GM19397 (cell line): Measurements from ENCODE around the gene CCDC185.

ENCODE experiments used
- ATAC-seq: cut with Tn5 transposase; IDR thresholded peaks from one replicate; pipeline ENCODE4 v1.9.1; 2021; ENCODE audit warnings: mild to moderate bottlenecking, moderate library complexity; ENCODE audit not compliant: unreplicated experiment

The CCDC185 gene

DNA sequence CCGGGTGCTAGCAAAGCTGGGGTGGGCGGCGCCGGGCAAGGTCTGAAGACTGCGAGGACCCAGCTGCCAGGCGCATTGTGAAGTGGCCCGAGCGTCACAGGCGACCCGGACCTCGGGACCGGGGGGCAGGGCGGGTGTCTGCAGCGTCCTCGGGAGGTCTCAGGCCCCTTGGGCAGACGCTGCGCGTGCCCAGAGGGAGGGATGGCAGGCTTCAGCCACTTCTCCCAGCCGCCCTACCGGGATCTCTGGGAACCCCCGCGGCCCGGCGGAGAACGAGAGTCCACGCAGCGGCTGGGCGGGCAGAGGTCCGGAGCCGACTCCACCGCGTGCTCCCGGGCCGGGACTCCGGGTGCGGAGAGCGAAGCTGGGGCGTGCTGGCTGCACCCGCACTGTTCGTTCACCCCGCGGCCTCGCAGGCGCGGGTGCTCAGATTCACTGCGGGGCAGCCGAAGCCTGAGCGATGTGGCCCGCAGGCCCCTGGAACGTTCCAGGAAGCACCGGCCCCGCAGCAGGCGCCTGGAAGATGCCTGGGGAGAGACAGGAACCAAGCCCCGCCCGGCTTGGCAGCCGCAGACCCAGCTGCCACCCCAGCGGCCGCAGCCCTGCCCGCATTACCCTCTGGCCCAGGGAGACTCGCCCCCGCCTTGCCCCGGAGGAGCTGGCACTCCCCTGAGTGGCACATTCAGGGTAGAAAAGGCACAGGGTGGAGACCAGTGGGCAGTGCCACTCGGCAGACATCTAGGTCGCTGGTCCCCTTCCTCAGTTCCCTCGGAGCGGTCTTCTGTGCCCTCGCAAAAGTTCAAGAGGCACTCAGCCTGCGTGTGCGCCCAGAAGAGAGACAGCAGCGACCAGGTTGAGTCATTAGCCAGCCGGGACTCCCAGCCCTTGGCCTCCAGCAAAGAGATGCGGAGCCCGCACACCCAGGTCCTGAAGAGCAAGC lies at the start of gene CCDC185:
CCDC185 (plus strand) TSS at position 141 of the 940 bp plus-strand sequence; CDS start at position 202, 61 bp downstream.
- no peak for ATAC-seq

DNA sequence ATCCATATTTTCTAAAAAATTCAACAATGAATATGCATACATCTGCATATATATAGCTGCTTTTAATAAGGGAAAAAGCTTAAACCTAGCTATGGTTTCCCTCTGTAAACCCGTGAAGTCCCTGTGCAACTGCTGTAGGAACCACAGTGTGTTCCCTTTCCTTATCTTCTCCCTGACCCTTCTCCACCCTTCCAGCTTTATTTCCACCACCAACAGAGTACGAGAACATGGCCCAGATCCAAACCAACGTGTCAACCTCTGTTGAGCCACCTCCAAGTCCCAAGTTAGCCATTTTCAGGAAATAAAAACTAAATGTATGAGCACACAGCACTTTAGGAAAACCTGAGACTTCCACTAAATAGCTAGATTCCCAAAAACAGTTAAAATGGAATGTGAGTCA lies 49.5 kb upstream of the CCDC185 start:
- no peak for ATAC-seq

- ATAC-seq: no peak
Measured at GRCh38 chr1:223344491-223344890, 48.7 kb upstream of the CCDC185 start.

GRCh38 chr1:223345720-223346119 lies 47.5 kb upstream of the CCDC185 start:
- ATAC-seq: no peak

- no peak for ATAC-seq
Measured at GRCh38 chr1:223346311-223346710, 46.9 kb upstream of the CCDC185 start.

DNA sequence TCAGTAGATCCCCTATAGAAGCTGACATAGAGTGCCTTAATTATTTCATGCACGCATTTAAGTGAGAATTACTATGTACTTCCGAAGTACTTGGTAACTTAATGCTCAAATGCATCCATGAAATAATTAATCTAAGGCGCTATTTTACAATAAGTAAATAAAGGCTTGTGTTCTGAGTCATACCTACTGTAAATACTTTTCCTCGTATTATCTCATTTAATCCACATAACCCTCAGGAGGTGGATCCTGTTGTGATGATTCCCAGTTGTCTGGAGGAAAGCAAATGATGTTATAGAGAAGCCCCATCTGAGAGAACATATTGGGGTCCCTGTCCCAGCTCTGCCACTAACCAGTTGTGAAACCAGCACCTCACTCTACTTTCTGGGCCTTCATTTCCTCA lies 45.6 kb upstream of the CCDC185 start:
- no peak for ATAC-seq

- ATAC-seq: no peak
Measured at GRCh38 chr1:223348439-223348838, 44.8 kb upstream of the CCDC185 start.

DNA sequence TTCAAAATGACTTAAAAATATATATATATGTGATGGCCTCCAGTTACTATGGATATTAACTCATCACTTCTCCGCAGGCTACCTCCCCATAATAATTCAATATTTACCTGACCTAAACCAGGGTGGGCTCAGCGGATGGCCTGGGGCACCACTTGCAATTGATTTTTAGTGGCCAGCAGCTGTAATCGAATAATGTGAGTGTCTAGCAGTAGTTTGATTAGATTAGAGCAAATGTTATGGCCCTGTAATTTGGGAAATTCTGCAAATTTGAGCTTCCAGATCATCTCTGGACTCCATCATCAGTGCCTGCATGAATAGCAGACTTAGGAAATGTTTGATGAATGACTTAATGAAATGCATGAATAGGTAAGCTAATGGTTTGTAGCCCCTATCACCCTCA lies 44.0 kb upstream of the CCDC185 start:
- no peak for ATAC-seq

GRCh38 chr1:223350361-223350908 lies 42.8 kb upstream of the CCDC185 start:
- ATAC-seq: no peak

DNA sequence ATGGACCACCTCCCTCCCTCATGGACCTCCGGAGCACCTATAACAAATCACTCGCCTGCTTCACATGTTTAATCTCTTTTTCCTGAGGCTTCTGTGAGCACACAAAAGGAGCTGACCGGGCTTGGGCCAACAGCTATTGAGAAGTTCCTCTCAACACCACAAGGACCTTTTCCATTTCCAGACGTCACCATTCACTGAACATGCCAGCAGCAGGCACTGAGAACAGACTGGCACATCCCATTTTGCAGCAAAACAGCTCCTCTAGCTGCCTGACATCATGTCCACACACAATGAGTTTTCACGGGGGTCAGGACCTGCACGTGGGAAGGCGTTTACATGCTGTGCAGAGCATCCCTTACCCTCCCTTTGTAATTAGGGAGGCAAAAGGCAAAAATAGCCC lies 40.3 kb upstream of the CCDC185 start:
- no peak for ATAC-seq

DNA sequence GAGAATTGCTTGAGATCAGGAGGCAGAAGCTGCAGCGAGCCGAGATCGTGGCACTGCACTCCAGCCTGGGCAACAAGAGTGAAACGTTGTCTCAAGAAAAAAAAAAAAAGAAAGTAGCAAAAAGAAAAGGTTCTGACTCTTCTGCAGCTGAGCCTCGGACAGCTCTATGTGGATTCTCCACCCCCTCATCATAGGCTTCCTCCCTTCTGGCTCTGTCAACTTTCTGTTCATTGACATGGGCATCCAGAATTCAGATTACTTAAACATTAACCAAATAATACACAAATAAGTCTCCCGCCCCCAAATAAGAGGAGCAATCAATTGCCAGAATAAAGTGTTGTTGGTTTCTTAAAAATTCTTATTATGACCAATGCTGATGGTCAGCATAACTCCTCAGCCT lies 39.3 kb upstream of the CCDC185 start:
- no peak for ATAC-seq

DNA sequence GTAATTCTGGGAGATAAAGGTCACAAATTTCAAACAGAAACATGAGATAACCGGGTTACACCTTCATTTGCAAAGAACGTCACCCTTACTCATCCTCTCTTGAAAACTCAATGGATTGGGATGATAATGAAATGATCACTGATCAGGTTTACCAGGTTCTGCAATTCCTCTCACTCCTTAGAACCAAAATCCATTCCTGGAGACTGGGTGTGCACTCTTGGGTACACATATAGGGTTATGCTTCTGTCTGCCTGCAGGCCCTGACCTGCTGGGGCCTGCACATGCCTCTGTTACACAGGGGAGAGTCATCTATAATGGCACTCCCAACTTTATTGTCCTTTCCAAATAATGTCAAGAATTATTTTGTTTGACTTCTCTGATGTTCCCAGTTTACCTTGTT lies 37.5 kb upstream of the CCDC185 start:
- no peak for ATAC-seq

DNA sequence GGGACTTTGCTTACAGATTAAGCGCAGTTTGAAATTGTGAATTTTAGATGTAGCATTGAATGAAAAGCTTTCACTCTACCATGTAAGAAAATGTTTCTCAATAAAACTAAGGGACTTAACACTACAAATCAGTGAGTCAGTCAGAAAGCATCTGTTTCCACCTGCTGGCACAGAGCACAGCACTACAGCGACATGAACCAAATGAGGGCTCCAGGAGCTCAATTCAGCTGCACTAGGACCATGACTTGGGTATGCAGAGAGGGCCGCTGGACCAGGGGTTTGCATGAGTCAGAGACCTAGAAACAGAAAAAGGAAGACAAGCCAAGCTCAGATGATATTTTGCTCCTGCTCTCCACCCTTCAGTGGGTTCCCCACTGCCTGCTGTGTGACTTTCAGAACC lies 34.4 kb upstream of the CCDC185 start:
- ATAC-seq: no peak

DNA sequence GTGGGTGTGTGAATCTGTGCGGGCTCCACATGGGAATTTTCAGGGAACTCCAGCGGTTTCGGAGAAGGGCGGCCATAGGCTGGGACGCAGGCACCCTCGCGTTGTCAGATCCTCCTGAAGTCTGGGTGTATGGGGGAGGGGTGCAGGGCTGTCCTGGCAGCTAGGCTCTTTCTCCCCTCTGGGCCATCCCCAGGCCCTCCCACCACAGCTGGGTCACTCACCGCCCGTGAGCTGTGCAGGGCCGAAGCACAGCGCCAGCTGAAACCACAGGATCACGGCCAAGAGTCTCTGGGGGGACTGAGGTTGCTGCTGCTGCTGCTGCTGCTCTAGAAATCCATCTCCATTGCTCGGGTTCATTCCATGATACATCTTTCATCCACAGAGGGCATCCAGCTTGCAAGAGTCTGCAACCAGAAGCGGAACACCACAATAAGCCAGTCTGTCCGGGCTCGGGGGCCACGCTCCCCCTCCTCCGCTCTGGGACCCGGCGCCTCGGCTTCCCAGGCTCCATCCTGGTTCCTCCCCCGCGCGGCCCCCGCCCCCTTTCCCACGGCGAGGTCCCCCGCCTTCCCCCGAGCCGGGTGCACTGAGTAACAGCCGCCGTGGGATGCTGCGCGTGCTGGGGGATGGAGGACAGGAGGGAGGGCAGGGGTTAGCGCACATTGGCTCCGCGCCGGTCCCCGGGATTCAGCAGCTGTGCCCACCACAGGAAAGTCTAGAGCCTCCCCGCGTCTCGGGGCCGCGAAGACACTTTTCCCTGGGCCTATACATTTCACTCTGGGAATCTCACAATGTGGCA lies 30.0 kb upstream of the CCDC185 start:
- ATAC-seq: no peak

GRCh38 chr1:223363856-223364684 lies 29.1 kb upstream of the CCDC185 start, which contains the start of gene SUSD4:
SUSD4 (minus strand) TSS chr1:223364176; CDS start chr1:223363425, 751 bp downstream.
- peak; percentile 64 for ATAC-seq

DNA sequence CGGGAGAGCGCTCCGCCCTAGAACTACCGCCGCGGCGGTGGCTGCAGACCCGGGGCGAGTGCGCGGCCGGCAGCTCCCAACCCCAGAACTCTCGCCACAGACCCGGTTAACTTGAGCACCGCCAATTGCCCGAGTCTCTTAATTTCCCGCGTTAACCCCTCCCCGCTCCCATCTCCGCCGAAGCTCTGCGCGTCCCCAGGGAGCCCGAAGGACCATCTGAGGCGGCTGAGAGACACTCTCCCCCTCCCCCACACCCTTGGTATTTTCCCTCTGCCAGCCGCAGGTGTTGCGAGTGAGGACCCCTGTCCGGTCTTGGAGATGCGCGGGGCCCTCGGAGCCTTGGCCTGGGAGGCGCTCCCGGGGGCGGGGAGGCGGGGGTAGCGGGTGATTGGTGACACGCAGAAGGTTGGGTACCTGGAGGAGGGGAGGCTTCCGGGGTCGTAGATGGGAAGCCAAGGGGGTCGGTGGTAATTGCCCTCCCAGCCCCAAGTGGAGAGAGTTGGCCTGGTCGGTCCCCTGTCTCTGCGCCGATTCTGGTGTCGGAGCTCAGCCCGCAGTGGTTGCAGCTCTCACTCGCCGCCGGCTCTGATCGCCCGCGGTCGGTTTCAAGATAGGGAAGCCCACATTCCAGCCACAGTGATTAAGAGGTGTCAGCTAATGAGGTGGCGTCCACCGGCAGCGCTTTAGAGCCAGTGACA lies 28.4 kb upstream of the CCDC185 start:
- peak; percentile 17 for ATAC-seq

DNA sequence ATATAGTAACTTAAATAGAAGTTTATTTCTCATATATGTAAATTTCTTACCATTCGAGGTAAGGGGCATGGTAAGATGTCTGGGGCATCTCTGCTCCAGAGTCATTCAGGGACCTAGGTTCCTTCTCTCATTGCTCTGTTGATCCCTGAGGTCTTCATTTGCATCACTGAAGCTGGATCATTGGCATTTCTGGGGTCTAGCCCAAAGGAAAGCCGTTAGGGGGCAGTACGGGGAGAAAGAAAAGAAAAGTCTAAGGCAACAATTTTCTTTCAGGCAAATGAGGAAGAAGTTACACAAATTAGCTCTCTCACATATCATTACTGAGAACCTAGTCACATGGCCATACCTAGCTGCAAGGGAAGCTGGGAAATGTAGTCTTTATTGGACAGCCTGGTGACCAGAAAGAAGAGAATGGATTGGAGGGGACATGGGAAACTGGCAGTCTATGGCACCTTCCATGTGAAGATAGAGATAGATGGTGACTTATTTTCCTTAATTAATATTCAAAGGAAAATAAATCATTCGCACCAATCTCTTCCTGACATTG lies 19.1 kb upstream of the CCDC185 start:
- ATAC-seq: no peak

GRCh38 chr1:223378754-223379153 lies 14.5 kb upstream of the CCDC185 start:
- no peak for ATAC-seq

GRCh38 chr1:223386013-223386412 lies 7.2 kb upstream of the CCDC185 start:
- ATAC-seq: no peak

- ATAC-seq: no peak
Measured at GRCh38 chr1:223390618-223391017, 2.6 kb upstream of the CCDC185 start.
